ENCODE measurements around the gene ADGRG4. TPM values are rescaled to one million over a fixed set of nuclear protein-coding genes. Genes with fewer than 3 reads are reported as not detected.
"Not testable (repeated sequence)": the region's sequence is repeated elsewhere in the genome, so short reads cannot be mapped to it uniquely, and the experiment has no call there.

ADGRG4 gene
- total RNA-seq, 1 experiment from 2014 or later: not detected

DNA sequence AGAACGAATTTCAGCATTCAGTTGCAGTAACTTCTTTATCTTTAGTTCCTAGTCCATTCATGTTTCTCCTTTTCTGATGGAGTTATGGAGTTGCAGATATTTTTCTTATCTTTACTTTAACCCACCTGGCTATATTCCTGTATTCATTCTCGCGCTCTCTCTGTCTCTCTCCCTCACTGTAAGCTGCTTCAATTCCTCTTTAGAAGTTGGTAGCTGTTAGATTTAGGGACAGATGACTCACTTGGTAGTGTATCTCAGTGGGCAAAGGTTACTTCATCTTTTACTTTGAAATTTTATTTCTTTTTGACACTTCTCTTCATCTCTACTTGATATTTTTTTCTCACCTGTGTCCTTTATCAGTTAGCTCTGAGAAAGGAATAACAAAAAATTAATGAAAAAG is 137.4 kb downstream of the ADGRG4 start:
- TF ChIP-seq, protein P1, sequence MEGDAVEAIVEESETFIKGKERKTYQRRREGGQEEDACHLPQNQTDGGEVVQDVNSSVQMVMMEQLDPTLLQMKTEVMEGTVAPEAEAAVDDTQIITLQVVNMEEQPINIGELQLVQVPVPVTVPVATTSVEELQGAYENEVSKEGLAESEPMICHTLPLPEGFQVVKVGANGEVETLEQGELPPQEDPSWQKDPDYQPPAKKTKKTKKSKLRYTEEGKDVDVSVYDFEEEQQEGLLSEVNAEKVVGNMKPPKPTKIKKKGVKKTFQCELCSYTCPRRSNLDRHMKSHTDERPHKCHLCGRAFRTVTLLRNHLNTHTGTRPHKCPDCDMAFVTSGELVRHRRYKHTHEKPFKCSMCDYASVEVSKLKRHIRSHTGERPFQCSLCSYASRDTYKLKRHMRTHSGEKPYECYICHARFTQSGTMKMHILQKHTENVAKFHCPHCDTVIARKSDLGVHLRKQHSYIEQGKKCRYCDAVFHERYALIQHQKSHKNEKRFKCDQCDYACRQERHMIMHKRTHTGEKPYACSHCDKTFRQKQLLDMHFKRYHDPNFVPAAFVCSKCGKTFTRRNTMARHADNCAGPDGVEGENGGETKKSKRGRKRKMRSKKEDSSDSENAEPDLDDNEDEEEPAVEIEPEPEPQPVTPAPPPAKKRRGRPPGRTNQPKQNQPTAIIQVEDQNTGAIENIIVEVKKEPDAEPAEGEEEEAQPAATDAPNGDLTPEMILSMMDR (conservative IDR thresholded peaks at IDR 0.05; ENCODE audit: low read depth, low read length): no peak
- TF ChIP-seq EZH2 (IDR thresholded peaks at IDR 0.05; ENCODE audit: borderline replicate concordance, low read depth, low read length, poor library complexity, severe bottlenecking): no peak
- CTCF ChIA-PET: no interaction called here
- intact Hi-C loops (cut with micrococcal nuclease; ENCODE audit: unreplicated experiment): no loop called here
- no peaks in the 10 kb centered on the region for H3K36me3 ChIP-seq (ENCODE audit: insufficient read depth, low read length, poor library complexity, severe bottlenecking)
- no peak overlapping the region for H3K27ac ChIP-seq (ENCODE audit: low read depth, low read length, poor library complexity, severe bottlenecking)
- H3K4me3 ChIP-seq (ENCODE audit: low read depth, low read length, poor library complexity, severe bottlenecking): no peak overlapping the region
- no peaks in the 10 kb centered on the region for H3K27me3 ChIP-seq (replicated peaks; ENCODE audit: insufficient read depth, low read depth, low read length, poor library complexity)
- no peaks in the 10 kb centered on the region for H3K9me3 ChIP-seq (ENCODE audit: low read depth, low read length, poor library complexity, severe bottlenecking)
- DNase-seq (ENCODE audit: low spot score): no peak
- no peaks in the 10 kb centered on the region for H3K4me1 ChIP-seq (ENCODE audit: insufficient read depth, low read length, poor library complexity, severe bottlenecking)
- POLR2A ChIA-PET (ENCODE audit: low non-redundant PET): no interaction called here
- no TSS peak for BruUV-seq (replicated peaks)

DNA sequence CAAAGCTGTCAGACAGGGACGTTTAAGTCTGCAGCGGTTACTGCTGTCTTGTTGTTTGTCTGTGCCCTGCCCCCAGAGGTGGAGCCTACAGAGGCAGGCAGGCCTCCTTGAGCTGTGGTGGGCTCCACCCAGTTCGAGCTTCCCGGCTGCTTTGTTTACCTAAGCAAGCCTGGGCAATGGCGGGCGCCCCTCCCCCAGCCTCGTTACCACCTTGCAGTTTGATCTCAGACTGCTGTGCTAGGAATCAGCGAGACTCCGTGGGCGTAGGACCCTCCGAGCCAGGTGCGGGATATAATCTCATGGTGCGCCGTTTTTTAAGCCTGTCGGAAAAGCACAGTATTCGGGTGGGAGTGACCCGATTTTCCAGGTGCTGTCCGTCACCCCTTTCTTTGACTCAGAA is 144.9 kb downstream of the ADGRG4 start:
- intact Hi-C loops (cut with micrococcal nuclease; ENCODE audit: unreplicated experiment); H3K27ac ChIP-seq (ENCODE audit: low read depth, low read length, poor library complexity, severe bottlenecking); H3K27me3 ChIP-seq (replicated peaks; ENCODE audit: insufficient read depth, low read depth, low read length, poor library complexity): not testable (repeated sequence)

DNA sequence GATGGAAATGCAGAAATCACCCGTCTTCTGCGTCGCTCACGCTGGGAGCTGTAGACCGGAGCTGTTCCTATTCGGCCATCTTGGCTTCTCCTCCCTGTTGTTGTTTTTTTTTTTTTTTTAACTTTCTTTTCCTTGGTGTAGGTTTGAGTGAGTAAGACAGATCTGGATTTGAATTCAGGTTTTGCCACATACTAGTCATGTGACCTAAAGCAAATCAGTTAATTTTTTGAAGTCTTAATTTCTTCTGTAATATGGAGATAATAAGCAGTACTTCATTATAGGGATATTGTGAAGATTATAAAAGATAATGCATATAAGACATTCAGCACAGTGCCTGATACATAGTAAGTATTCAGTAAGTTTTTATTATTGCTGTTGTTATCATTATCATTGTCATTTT is 145.4 kb downstream of the ADGRG4 start:
- no peak for DNase-seq (ENCODE audit: low spot score)
- ChIA-PET CTCF (no interaction called here), POLR2A (ENCODE audit: low non-redundant PET) (no interaction called here)
- no peaks in the 10 kb centered on the region for H3K36me3 ChIP-seq (ENCODE audit: insufficient read depth, low read length, poor library complexity, severe bottlenecking)
- H3K9me3 ChIP-seq (ENCODE audit: low read depth, low read length, poor library complexity, severe bottlenecking): no peaks in the 10 kb centered on the region
- no TSS peak for BruUV-seq (replicated peaks)
- H3K27me3 ChIP-seq (replicated peaks; ENCODE audit: insufficient read depth, low read depth, low read length, poor library complexity): no peaks in the 10 kb centered on the region
- no peak overlapping the region for H3K4me3 ChIP-seq (ENCODE audit: low read depth, low read length, poor library complexity, severe bottlenecking)
- H3K27ac ChIP-seq (ENCODE audit: low read depth, low read length, poor library complexity, severe bottlenecking): no peak overlapping the region
- intact Hi-C loops (cut with micrococcal nuclease; ENCODE audit: unreplicated experiment): no loop called here
- TF ChIP-seq, protein P1 (conservative IDR thresholded peaks at IDR 0.05; ENCODE audit: low read depth, low read length): no peak
- no peak for TF ChIP-seq EZH2 (IDR thresholded peaks at IDR 0.05; ENCODE audit: borderline replicate concordance, low read depth, low read length, poor library complexity, severe bottlenecking)
- H3K4me1 ChIP-seq (ENCODE audit: insufficient read depth, low read length, poor library complexity, severe bottlenecking): no peaks in the 10 kb centered on the region

More for the DNA sequence above, 144.9 kb downstream of the ADGRG4 start:
- H3K4me1 ChIP-seq (ENCODE audit: insufficient read depth, low read length, poor library complexity, severe bottlenecking); H3K36me3 ChIP-seq (ENCODE audit: insufficient read depth, low read length, poor library complexity, severe bottlenecking); POLR2A ChIA-PET (ENCODE audit: low non-redundant PET); H3K9me3 ChIP-seq (ENCODE audit: low read depth, low read length, poor library complexity, severe bottlenecking); CTCF ChIA-PET; BruUV-seq (replicated peaks); DNase-seq (ENCODE audit: low spot score); H3K4me3 ChIP-seq (ENCODE audit: low read depth, low read length, poor library complexity, severe bottlenecking): not testable (repeated sequence)

DNA sequence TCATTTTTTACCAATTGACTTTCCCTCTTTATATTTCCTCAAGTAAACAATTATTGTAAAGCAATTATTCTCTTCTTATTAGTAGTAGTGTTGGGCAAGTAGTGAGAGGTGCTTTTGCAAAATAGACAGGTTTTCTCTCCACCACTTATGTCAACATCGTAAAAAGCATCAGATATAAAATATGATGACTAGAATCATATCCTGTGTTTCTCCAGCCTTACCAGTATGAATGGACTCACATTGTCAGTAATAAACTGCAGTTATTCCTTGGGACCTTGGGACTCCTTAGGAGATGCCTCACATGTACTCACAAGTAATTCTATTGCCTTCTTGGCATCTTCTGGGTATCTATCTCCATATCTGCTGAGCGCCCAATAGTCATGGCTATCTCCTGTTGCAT is 146.5 kb downstream of the ADGRG4 start:
- BruUV-seq (replicated peaks): no TSS peak
- intact Hi-C loops (cut with micrococcal nuclease; ENCODE audit: unreplicated experiment): no loop called here
- CTCF ChIA-PET: no interaction called here

More for the DNA sequence above, 146.5 kb downstream of the ADGRG4 start:
- no peaks in the 10 kb centered on the region for H3K27me3 ChIP-seq (replicated peaks; ENCODE audit: insufficient read depth, low read depth, low read length, poor library complexity)
- TF ChIP-seq EZH2 (IDR thresholded peaks at IDR 0.05; ENCODE audit: borderline replicate concordance, low read depth, low read length, poor library complexity, severe bottlenecking): no peak
- TF ChIP-seq, protein P1 (conservative IDR thresholded peaks at IDR 0.05; ENCODE audit: low read depth, low read length): no peak
- no peak for DNase-seq (ENCODE audit: low spot score)
- H3K9me3 ChIP-seq (ENCODE audit: low read depth, low read length, poor library complexity, severe bottlenecking): no peaks in the 10 kb centered on the region
- no peak overlapping the region for H3K27ac ChIP-seq (ENCODE audit: low read depth, low read length, poor library complexity, severe bottlenecking)
- no peaks in the 10 kb centered on the region for H3K36me3 ChIP-seq (ENCODE audit: insufficient read depth, low read length, poor library complexity, severe bottlenecking)
- POLR2A ChIA-PET (ENCODE audit: low non-redundant PET): no interaction called here
- H3K4me3 ChIP-seq (ENCODE audit: low read depth, low read length, poor library complexity, severe bottlenecking): no peak overlapping the region
- H3K4me1 ChIP-seq (ENCODE audit: insufficient read depth, low read length, poor library complexity, severe bottlenecking): no peaks in the 10 kb centered on the region
